Measurements from ENCODE around the gene CHMP1A. TPM values are rescaled to one million over a fixed set of nuclear protein-coding genes. Genes with fewer than 3 reads are reported as not detected.

CHMP1A gene
- total RNA-seq, 6 experiments from 2014 or later, result 85.6 to 93.1 (median 87.2) TPM

DNA sequence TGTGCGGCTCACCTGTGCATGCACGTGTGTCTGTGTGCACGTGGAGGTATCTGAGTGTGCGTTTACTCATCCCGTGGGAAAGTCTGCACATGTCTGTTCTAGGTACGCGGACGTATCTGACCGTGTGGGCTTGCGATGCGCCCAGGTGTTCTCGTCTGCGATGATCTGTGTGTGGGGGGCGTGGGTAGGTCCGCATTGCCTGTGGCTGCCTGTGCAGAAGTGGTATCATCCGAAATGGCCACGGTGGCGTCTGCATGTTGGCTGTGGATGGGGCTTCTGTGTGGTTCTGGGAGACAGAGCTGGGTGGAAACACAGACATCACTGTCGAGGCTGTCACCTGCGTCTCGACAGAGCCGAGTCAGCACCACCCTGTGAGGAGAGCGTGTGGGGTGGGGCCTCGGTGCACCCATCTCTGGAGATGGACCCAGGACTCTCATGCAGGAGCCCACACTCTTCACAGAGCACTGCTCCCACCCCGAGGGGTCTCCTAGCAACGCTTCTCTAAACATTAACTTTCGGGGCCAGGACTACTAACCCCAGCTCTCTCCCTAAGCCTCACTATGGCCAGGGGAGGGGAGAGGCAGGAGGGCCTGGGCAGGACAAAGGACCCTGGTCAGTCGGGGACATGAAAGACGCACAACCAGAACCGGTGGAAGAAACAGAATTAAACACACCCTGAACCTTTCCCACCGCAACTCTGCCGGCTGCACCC is 35.7 kb downstream of the CHMP1A start:
- Mint-ChIP-seq H3K27me3 (ENCODE audit: insufficient read depth) (peaks cover 17% of the 10 kb centered on the region), H3K4me3 (no peak overlapping the region), H3K4me1 (ENCODE audit: low read depth) (0 out of 2 replicates have a peak, but pooled peaks cover 7% of the 10 kb centered on the region), H3K36me3 (ENCODE audit: low read depth) (no peaks in the 10 kb centered on the region), H3K27ac (no peak overlapping the region), H3K9me3 (no peaks in the 10 kb centered on the region)
- TF ChIP-seq, protein P1, sequence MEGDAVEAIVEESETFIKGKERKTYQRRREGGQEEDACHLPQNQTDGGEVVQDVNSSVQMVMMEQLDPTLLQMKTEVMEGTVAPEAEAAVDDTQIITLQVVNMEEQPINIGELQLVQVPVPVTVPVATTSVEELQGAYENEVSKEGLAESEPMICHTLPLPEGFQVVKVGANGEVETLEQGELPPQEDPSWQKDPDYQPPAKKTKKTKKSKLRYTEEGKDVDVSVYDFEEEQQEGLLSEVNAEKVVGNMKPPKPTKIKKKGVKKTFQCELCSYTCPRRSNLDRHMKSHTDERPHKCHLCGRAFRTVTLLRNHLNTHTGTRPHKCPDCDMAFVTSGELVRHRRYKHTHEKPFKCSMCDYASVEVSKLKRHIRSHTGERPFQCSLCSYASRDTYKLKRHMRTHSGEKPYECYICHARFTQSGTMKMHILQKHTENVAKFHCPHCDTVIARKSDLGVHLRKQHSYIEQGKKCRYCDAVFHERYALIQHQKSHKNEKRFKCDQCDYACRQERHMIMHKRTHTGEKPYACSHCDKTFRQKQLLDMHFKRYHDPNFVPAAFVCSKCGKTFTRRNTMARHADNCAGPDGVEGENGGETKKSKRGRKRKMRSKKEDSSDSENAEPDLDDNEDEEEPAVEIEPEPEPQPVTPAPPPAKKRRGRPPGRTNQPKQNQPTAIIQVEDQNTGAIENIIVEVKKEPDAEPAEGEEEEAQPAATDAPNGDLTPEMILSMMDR (IDR thresholded peaks at IDR 0.05), result no peak
- DNase-seq, result no peak

DNA sequence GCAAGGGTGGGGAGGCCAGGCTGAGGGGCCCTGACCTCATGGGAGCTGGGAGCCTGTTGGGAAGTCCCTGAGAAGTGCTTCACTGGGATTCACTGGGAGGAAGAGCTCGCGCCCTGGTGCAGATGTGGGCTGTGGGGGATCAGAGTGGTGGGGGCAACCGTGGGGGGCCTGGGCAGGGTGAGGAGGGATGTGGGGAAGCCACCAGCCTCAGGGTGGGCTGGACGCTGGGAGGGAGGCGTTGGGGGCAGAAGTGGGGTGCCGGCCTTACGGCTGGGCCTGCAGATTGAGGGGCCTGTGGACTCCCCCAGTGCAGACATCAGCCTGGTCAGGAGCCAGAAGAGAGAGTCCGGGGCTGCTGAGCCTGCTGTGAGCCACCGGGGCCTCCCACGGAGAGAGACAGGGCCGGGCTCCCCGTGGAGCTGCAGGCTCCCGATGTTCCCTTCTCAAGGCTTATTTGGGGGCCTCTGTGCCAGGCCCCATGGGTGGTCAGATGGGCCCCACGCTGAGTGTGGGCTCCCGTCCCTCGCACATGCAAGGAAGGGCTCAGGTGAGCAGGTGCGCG is 36.3 kb downstream of the CHMP1A start:
- TF ChIP-seq, protein P1 (IDR thresholded peaks at IDR 0.05), result no peak
- Mint-ChIP-seq H3K4me1 (ENCODE audit: low read depth) (peaks cover 12% of the 10 kb centered on the region), H3K9me3 (no peaks in the 10 kb centered on the region), H3K4me3 (no peak overlapping the region), H3K27me3 (ENCODE audit: insufficient read depth) (peaks cover 17% of the 10 kb centered on the region), H3K36me3 (ENCODE audit: low read depth) (no peaks in the 10 kb centered on the region), H3K27ac (no peak overlapping the region)
- DNase-seq, result no peak

DNA sequence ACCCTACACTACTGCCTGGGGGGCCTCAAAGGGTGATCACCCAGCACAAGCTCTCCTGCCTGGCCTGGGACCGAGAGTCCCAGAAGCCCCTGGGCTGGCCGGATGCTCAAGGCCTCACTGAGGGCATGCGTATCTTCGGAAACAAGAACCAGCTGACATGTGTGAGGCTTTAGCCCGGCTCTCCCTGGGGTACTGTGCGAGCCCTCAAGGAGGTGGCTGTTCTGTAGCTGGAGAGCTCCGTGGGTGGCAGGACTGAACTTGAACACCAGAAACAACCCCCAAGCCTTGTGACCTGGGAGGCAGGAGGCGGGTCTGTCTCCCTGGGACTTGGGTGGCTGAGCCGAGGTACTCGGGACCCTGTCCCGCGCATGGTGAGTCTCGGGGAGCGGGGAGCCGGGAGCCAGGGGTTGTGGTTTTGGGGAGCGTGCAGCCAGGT is 37.1 kb downstream of the CHMP1A start:
- Mint-ChIP-seq H3K9me3 (no peaks in the 10 kb centered on the region), H3K4me1 (ENCODE audit: low read depth) (peaks cover 12% of the 10 kb centered on the region), H3K36me3 (ENCODE audit: low read depth) (no peaks in the 10 kb centered on the region), H3K27me3 (ENCODE audit: insufficient read depth) (peaks cover 15% of the 10 kb centered on the region), H3K4me3 (no peak overlapping the region), H3K27ac (no peak overlapping the region)
- TF ChIP-seq, protein P1 (IDR thresholded peaks at IDR 0.05), result no peak
- DNase-seq, result no peak

DNA sequence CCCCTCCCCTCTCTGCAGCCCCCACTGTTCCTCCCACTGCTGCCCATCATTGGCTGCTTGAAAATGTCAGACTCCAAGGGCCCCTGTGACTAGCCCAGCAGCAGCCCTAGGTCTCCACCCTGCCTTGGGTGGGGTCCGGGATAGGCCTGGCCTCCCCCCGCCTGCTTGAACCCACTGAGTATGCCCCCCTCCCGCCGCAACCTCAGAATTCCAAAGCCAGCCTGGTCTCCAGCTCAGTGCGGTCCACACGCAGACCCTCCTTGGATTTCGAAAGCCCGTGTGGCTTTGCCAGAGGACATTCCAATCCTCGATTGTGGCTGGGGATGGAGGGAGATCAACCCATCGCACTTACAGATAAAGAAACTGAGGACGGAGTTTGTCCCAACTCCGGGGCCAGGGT is 37.7 kb downstream of the CHMP1A start:
- H3K9me3 Mint-ChIP-seq, result no peaks in the 10 kb centered on the region
- H3K4me3 Mint-ChIP-seq, result no peak overlapping the region
- no peak overlapping the region for H3K27ac Mint-ChIP-seq
- H3K36me3 Mint-ChIP-seq (ENCODE audit: low read depth), result no peaks in the 10 kb centered on the region
- H3K27me3 Mint-ChIP-seq (ENCODE audit: insufficient read depth), result peaks cover 15% of the 10 kb centered on the region
- DNase-seq, result no peak
- TF ChIP-seq, protein P1 (IDR thresholded peaks at IDR 0.05), result no peak
- peaks cover 12% of the 10 kb centered on the region for H3K4me1 Mint-ChIP-seq (ENCODE audit: low read depth)

DNA sequence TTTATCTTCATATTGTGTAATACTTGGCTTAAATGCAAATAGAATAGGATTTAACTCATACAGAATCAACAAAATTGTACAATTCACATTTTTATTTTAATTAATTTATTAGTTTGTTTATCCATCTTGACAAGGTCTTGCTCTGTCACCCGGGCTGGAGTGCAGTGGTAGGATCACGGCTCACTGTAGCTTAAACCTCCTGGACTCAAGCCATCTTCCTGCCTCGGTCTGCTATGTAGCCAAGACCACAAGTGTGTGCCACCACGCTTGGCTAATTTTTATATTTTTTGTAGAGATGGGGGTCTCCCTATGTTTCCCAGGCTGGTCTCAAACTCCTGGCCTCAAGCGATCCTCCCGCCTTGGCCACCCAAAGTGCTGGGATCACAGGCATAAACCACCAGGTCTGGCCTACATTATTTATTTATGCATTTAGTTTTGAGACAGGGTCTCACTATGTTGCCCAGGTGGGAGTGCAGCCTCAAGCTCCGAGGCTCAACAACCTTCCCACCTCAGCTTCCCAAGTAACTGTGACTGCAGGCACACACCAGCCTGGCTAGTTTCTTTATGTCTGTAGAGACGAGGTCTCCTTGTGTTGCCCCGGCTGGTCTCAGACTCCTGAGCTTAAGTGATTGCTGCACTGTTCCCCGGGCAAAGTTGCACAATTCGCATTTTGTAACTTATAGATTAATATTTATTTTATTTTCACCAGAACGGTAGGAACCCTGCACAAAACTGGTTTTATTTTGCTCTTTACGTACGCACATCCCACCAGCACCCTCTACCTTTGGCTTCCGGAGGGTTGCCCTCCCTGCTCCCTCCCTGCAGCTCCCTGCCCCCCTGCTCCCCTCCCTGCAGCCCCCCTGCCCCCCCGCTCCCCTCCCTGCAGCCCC is 39.2 kb downstream of the CHMP1A start:
- Mint-ChIP-seq H3K27me3 (ENCODE audit: insufficient read depth) (peaks cover 13% of the 10 kb centered on the region), H3K4me3 (no peak overlapping the region), H3K36me3 (ENCODE audit: low read depth) (no peaks in the 10 kb centered on the region), H3K4me1 (ENCODE audit: low read depth) (peaks cover 7% of the 10 kb centered on the region), H3K27ac (no peak overlapping the region), H3K9me3 (no peaks in the 10 kb centered on the region)
- DNase-seq, result no peak
- TF ChIP-seq, protein P1 (IDR thresholded peaks at IDR 0.05), result no peak
